Eye (tissue), 1 donor: Measurements from ENCODE around the gene AKAP10.
"Not testable (repeated sequence)": the region's sequence is repeated elsewhere in the genome, so short reads cannot be mapped to it uniquely, and the experiment has no call there.

Experiments
- DNase-seq: peaks from one replicate; pipeline ENCODE4 v3.0.0-alpha.2; 2015

Gene AKAP10

DNA sequence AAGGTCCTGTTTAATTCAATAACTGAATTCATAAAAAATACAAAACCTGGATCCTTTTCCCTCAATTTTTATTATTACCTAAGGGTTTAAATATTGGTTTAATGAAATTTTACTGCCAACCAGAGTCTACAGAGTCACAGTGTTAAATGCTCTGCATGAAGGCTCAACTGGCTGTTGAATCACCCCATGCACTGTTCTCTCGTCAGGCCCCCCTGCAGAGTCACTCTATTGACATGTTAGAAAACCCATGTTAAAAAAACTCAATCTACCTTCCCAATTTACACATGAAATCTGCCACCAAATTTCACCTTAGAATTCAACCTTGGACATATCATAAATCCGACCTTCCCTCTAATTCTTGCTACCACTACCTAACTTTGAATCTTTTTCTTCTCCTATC lies 66.6 kb downstream of the AKAP10 start:
- no peak for DNase-seq

GRCh38 chr17:19909139-19909538 lies 68.5 kb downstream of the AKAP10 start:
- DNase-seq = no peak

DNA sequence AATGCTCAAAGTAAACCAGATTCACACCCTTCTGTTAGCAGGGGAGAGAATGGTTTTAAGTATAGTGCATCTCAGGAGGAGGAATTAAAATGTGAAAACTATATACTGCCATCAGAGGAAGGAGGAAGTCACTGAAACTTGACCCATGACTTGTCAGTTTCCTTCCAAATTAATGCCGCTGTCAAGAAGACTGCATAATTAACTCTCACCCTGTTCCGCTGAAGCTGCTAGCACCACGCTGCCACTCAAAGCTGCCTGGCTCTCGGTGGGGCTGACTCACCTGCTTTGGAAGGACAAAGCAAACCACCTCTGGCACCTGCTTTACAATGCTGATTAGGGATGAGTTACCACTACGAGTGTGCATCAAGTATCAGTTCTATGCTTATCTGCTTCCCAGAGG lies 72.1 kb downstream of the AKAP10 start:
- DNase-seq = no peak

DNA sequence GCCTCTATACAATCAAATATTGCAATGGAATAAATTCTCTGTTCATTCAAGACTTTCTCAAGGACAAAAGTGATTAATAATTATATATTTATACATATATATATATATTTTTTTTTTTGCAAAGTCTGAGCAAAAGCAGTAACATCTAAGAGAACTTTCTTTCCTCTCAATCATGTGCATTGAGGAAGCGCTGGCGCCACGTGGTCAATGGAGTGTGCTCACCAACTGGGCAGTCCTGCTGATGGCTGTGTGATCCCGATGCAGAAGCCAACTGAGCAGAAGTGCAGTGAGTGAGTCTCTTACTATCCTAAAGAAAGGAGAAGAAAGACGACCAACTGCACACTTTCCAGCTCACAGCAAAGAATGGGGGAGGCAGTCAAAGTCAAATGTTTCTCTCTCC lies 72.7 kb downstream of the AKAP10 start:
- no peak for DNase-seq

- DNase-seq = no peak
These were observed 73.2 kb downstream of the AKAP10 start for GRCh38 chr17:19904412-19904811.

GRCh38 chr17:19900809-19901208 lies 76.8 kb downstream of the AKAP10 start:
- DNase-seq = no peak

DNA sequence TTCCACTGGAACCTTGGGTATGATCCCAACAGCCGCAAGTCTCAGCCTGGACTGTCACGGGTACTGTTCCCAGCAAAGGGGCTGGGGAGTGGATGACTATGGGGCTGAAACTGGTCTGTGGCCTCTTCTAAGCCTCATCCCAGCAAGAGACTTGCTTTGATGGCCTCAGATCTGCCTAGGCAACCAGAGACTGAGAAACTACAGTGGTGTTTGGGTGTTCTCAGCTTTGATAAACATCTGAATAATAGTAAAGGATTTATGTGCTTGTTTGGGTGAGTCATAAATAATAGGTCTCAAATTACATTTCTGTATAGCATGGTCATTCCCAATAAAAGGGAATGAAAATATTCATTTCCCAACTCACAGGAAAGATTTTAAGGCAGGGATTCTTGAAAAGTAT lies 79.7 kb downstream of the AKAP10 start:
- peak; percentile 5 for DNase-seq

DNA sequence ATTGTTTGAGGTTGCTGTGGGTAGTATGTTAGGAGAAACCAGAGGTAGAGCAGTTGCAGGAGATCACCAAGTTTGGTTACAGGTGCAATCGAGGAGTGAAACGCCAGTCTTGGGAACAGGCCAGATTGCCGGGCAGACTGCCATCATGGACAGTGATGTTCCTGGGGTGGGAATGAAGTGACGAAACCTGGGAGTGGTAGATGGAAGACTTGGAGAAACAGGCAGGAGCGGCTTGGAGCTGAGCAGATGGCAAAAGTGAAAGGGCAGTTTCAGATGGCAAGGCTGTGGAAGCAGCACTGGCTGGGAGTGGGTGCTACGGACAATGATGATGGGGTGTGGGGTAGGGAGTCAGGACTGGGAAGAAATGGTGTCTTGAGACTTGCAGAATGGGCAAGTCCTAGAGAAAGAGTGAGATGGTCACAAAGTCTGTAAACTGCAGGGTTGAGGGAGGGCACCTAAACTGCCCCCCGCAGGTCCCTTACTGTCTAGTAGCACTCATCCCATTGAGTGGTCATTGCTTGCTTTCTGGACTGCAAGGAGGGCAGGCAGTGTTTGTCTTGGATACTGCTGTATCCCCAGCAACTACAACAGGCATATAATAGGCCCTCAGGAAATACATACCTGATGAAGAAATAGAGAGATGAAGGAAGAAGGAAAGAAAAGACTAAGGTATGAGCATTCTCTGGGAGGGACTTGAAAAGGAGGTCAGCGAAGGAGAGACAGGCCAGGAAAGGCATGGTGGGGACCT lies 80.4 kb downstream of the AKAP10 start:
- DNase-seq = no peak

GRCh38 chr17:19896679-19897078 lies 80.9 kb downstream of the AKAP10 start:
- DNase-seq = no peak

DNA sequence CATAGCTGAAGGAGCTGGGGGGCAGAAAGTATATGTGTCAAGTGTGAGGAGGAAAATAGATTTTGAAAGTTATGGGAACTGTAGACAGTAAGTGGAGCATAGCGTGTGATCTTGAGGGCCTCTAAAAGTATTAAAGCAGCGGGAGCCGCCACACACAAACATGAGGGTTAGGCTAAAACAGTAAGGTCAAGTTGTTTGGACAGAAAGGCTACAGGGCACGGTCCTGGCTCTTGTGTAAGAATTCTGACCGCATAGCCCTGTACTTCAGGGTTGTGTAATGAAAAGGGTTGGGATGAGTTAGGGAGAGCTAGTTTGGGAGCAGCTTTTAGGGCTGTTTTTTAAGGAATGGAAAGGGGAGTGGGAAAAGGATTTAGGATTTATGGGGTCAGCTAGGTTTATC lies 87.1 kb downstream of the AKAP10 start:
- DNase-seq = not testable (repeated sequence)

DNA sequence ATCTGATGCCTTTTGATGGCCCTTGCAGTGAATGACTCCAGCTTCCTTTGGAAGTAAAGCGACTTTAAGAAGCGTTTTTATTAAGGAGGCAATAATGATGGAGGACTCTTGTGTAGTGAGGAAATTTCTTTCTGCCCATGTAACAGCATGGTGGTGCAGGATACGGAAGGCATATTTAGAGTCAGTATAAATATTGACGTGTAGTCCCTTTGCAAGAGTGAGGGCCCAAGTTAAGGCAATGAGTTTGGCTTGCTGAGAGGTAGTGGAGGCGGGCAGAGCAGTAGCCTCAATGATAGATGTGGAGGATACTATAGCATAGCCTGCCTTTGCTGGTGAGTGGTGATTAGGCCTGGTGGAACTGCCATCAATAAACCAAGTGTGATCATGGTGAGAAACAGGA lies 87.6 kb downstream of the AKAP10 start:
- DNase-seq = not testable (repeated sequence)

DNA sequence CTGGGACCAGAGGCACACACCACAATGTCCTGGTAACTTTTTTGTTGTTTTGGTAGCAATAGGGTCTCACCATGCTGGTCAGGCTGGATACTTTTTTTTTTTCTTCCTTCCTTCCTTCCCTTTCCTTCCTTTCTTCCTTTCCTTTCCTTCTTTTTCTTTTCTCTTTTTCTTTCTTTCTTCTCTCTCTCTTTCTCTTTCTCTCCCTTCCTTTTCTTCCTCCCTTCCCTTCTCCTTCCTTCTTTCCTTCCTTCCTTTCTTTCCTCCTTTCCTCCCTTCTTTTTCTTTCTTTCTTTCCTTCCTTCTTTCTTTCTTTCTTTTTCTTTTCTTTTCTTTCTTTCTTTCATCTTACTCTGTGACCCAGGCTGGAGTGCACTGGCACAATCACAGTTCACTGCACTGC lies 91.5 kb downstream of the AKAP10 start:
- DNase-seq = no peak

- no peak for DNase-seq
These were observed 94.0 kb downstream of the AKAP10 start for GRCh38 chr17:19883537-19884215.

GRCh38 chr17:19880393-19880792 lies 97.2 kb downstream of the AKAP10 start:
- DNase-seq = no peak

DNA sequence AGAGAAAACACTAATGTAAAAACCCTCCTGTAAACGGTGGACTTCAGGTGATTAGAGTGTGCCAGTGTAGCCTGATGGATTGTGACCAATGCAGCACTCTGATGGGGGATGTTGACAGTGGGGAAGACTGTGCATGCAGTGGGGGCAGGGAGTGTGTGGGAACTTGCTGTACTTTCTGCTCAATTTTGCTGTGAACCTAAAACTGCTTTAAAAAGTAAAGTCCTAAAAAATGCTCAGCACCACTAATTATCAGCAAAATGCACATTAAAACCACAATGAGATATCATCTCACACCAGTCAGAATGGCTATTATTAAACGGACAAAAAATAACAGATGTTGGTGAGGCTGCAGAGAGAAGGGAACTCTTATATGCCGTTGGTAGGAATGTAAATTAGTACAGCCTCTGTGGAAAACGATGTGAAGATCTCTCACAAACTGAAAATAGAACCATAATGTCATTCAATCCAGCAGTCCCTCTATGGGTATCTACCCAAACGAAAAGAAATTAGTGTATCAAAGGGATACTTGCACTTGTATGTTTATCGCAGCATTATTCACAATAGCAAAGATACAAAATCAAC lies 100.2 kb downstream of the AKAP10 start:
- no peak for DNase-seq

DNA sequence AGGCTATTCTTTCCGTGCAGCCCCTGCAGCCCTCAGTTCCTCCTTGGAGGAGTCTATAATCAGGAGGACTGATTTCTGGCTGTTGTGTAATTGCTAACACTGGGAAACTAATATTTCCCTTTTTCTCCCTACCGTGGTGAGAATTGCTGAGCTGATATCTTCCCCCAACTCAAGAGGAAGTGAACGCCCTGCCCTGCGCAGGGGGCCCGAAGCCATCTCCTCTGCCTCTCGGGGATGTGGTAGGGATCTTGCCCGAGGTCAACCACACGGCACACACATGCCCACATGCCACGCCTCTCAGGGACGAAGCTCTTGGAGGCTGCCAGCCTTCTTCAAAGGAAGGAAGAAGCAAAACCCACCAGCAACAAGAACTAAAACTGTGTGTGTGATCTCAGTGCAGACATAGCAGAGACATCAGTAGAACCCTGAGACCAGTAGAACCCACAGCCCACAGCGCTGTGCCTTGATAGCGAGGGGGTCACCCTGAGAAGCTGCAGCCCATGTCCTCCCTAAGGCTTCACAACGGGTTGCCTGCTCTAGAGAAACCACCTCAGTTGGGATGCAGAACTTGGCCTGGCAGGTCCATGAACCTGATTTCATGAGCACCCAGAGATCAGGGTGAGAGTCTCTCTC lies 101.0 kb downstream of the AKAP10 start:
- no peak for DNase-seq

DNA sequence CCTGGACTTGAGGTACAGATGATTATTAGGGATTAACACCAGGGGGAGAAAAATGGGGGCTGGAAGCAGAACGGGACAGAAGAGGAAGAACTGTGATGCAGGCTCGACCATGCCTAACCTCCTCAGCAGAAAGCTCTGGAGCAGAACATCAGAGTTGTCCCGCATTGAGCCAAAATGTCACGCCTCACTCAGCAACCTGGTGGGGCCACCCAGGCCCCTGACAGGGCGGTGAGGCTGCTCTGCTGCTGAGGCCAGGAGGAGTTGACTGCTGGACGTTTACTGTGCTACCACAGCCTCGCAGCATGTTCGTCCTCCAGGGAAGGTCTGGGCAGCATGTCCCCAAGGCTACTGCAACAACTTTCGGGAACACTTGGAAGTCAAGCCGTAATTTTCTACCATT lies 103.4 kb downstream of the AKAP10 start:
- no peak for DNase-seq

DNA sequence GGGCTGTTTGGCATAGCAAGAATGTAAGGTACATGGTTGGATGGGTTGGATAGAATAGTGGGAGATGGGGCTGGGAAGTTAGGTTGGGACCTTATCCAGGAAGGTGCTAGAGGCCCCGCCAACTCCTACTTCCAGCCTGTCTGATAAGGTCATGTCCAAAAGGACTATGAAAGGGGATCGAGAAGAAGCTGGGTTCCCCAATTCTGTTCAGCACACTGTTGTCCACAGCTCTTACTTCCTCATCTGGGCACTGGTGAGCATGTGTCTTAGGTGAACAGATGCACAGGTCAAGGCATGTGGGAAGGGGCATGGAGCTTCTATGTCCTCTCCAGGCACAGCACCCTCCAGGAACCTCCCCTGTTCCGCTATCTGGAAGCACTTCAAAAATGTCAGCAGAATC lies 104.3 kb downstream of the AKAP10 start:
- no peak for DNase-seq

DNA sequence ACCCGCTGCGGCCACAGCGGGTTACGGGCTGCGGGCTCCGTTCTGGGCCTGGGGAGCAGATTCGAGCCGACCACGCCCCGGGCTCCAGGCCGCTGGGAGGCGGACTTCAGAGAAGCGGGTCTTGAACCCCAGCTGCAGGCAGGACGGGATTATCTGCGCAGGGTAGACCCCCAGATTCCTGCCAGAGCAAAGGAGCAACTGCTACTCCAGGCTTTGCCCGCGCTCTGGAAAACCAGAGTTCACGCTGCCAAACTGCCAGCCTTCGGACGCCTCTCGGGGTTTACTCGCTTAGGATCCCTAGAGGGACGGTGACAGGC lies 109.6 kb downstream of the AKAP10 start:
- no peak for DNase-seq

GRCh38 chr17:19867329-19868078 lies 110.1 kb downstream of the AKAP10 start, which contains the start of gene ULK2:
Gene ULK2 (minus strand): TSS chr17:19867936. CDS start chr17:19867417, 519 bp downstream.
- DNase-seq = peak; percentile 92

DNA sequence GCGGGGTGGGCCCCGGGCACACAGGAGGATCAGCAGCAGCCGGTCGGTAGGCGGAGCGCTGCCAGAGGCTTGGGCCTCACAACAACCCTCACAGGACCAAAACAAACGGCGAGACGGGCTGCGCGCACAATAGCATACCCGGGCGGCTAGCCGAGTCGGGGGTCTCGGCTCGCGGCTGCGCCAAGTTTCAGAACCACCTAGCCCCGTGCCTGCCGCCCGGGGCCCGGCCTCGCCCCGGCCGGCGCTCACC lies 110.6 kb downstream of the AKAP10 start:
- DNase-seq = peak; percentile 88

GRCh38 chr17:19865021-19865420 lies 112.6 kb downstream of the AKAP10 start:
- DNase-seq = no peak

- DNase-seq = not testable (repeated sequence)
These were observed 116.9 kb downstream of the AKAP10 start for GRCh38 chr17:19860647-19861177.
